ENCODE measurements around the gene TROAP.

- TF ChIP-seq CTCF (conservative IDR thresholded peaks at IDR 0.05; ENCODE audit: low read length), result no peak
- no peak for TF ChIP-seq EZH2phosphoT487 (IDR thresholded peaks at IDR 0.05; ENCODE audit: borderline replicate concordance)
Observed at GRCh38 chr12:49364989-49365388, 41.9 kb downstream of the TROAP start.

Measured in Loucy (cell line).